Activated T-helper 17 cell treated with anti-CD3 and anti-CD28 coated beads, Interleukin-2, amount 50 U/mL, for 72 hours (primary cell): Measurements from ENCODE around the gene CCDC152. TPM values are rescaled to one million over a fixed set of nuclear protein-coding genes. Genes with fewer than 3 reads are reported as not detected.
"Not testable (repeated sequence)": the region's sequence is repeated elsewhere in the genome, so short reads cannot be mapped to it uniquely, and the experiment has no call there.

Experiments
- ATAC-seq: fragments of 150-1000 bp; cut with Tn5 transposase; replicated peaks from 2 replicates; pipeline ENCODE4 v1.10.0; 2021; ENCODE audit warnings: mild to moderate bottlenecking, moderate library complexity
- H3K27ac Mint-ChIP-seq: one replicate; pipeline ENCODE4 v1.8.0; 2022; ENCODE audit warnings: mixed read lengths
- H3K27me3 Mint-ChIP-seq: one replicate; pipeline ENCODE4 v1.8.0; 2022; ENCODE audit warnings: mixed read lengths
- H3K36me3 Mint-ChIP-seq: one replicate; pipeline ENCODE4 v1.8.0; 2022; ENCODE audit warnings: low read depth, mild to moderate bottlenecking, mixed read lengths
- H3K4me1 Mint-ChIP-seq: one replicate; pipeline ENCODE4 v1.8.0; 2022; ENCODE audit warnings: mixed read lengths
- H3K4me3 Mint-ChIP-seq: one replicate; pipeline ENCODE4 v1.8.0; 2022; ENCODE audit warnings: mild to moderate bottlenecking, mixed read lengths
- H3K9me3 Mint-ChIP-seq: one replicate; pipeline ENCODE4 v1.8.0; 2022; ENCODE audit warnings: mixed read lengths
- total RNA-seq, 2 donors: library from RNA; stranded (reverse); gene quantifications; one replicate each; pipeline ENCODE4 v1.2.3, GENCODE V29; 2022

Gene CCDC152
- total RNA-seq, 2 donors from 2014 or later: 0.79 to 2.7 TPM

DNA sequence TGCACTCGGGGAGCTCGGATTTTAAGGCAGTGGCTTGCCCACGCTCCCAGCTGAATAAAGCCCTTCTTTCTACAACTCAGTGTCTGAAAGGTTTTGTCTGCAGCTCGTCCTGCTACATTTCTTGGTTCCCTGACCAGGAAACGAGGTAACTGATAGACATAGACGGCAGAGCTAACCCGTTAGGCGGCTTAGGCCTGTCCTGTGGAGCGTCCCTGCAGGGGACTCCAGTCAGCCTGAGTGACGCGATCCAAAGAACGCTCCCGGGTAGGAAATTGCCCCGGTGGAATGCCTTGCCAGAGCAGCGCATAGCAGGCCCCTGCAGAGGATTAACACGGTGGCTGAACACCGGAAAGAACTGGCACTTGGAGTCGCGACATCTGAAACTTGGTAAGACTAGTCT, 56.9 kb downstream of the CCDC152 start:
- no peaks in the 10 kb centered on the region for H3K36me3 Mint-ChIP-seq
- H3K27ac Mint-ChIP-seq: no peak overlapping the region
- H3K4me1 Mint-ChIP-seq: no peaks in the 10 kb centered on the region
- H3K27me3 Mint-ChIP-seq: no peaks in the 10 kb centered on the region
- no peak overlapping the region for H3K4me3 Mint-ChIP-seq
- no peak for ATAC-seq
- H3K9me3 Mint-ChIP-seq: no peaks in the 10 kb centered on the region

DNA sequence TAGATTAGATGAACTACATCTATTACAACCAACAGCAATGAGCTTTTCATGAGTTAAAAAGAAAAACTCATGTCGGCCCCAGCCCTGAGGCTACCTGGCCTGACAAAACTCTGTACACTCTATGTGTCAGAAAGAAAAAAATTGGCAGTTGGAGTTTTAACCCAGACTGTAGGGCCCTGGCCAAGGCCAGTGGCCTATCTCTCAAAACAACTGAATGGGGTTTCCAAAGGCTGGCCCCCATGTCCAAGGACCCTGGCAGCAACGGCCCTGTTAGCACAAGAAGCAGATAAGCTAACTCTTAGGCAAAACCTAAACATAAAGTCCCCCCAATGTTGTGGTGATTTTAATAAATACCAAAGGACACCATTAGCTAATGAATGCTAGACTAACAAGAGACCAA, 59.9 kb downstream of the CCDC152 start:
- not testable (repeated sequence) for H3K36me3 Mint-ChIP-seq, H3K9me3 Mint-ChIP-seq, H3K4me3 Mint-ChIP-seq

DNA sequence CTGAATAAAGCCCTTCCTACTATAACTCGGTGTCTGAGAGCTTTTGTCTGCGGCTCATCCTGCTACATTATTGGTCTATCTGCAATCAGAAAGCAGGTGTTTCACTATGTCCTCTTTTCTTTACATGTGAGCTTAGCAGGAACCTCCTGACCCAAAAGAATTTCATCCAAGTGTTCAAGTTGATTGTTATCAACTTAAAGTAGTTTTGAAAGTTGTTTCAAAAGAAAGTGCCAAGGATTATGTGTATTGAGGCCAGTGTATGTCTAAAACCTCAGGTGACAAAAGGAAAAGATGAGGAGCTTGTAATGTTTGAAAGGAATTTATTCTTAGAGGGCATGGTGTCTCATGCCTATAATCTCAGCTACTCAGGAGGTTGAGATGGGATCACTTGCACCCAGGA, 63.1 kb downstream of the CCDC152 start:
- Mint-ChIP-seq H3K9me3 (no peaks in the 10 kb centered on the region), H3K4me1 (no peaks in the 10 kb centered on the region), H3K36me3 (no peaks in the 10 kb centered on the region), H3K27ac (no peak overlapping the region), H3K4me3 (no peak overlapping the region), H3K27me3 (no peaks in the 10 kb centered on the region)
- ATAC-seq: no peak

More for the DNA sequence above, 59.9 kb downstream of the CCDC152 start:
- not testable (repeated sequence) for ATAC-seq, H3K4me1 Mint-ChIP-seq, H3K27ac Mint-ChIP-seq, H3K27me3 Mint-ChIP-seq

DNA sequence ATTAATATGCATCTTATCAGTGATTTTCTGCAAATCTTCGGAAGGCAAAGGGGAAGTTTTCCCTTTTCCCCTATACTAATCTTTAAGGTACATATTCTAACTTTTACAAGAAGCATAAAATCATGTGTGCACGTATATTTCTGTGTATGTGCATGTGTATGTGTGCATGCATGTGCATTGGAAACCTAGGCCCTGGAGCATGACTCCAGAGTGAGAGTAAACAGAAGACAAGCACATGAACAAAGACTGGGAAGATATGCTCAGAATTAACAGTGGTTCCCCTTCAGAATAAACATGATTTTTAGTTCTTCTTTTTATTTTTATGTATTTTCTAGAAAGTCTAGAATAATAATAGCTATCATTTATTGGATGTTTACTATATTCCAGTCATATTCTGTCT, 65.9 kb downstream of the CCDC152 start:
- H3K4me1 Mint-ChIP-seq: no peaks in the 10 kb centered on the region
- no peaks in the 10 kb centered on the region for H3K9me3 Mint-ChIP-seq
- H3K27me3 Mint-ChIP-seq: no peaks in the 10 kb centered on the region
- no peak for ATAC-seq
- H3K36me3 Mint-ChIP-seq: no peaks in the 10 kb centered on the region
- no peak overlapping the region for H3K27ac Mint-ChIP-seq
- H3K4me3 Mint-ChIP-seq: no peak overlapping the region

DNA sequence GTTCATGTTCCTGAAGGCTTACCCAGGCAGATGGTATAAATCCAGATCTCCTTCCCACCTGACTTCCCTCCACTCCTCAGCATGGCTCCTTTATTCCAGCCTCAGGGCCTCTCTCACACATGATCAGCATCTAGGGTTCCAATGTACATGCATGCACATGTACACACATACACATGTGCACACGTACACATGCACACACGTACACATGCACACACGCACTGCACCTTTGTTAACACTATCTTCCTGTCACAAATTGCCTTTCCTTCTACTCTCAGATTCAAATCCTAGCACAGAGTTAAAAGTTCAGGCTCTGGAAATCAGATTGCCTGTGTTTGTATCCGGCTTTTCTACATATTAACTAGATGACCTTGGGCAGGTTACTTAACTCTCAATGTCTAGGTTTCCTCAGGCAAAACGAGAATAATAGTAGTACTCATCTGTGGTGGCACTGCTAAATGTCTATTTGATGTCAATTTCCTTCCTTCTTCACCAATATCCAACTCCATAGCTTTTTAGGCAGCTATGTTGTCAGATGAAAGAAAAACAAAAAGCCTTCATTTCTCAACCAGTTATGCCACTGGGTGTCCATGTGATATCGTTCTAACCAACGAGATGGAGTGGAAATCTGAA, 67.8 kb downstream of the CCDC152 start:
- Mint-ChIP-seq H3K36me3 (no peaks in the 10 kb centered on the region), H3K27me3 (no peaks in the 10 kb centered on the region), H3K4me1 (no peaks in the 10 kb centered on the region), H3K27ac (no peak overlapping the region), H3K4me3 (no peak overlapping the region), H3K9me3 (no peaks in the 10 kb centered on the region)
- no peak for ATAC-seq

DNA sequence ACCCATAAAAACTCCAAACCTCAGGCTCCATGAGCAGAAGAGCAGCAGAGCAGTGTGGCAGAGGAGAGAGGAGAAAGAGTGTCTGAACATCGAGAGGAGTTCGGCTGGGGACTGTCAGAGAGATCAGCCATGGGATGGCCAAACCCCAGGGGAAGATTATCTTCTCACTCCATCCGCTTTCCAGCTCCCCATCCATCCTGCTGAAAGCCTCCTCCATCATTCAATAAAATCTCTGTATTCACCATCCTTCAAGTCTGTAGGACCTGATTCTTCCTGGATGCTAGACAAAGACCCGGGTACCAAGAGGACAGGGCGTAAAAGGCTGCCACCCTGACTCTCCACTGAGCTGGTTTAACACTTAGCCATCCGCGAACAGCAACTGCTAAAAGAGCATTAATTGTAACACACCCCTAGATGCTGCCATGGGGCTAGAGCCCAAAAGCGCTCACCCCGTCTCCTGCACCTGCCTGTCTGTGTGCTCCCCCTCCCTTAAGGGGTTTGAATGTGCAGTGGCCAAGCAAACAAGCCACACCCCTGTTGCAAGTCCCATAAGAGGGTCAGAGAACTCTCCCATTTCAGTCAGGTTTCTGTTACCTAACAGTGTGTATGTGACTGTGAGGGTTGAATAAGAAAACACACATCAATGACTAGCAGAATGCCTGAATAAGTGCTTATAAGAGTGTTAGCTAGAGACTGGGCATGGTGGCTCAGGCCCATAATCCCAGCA, 69.0 kb downstream of the CCDC152 start:
- Mint-ChIP-seq H3K4me1 (no peaks in the 10 kb centered on the region), H3K4me3 (no peak overlapping the region)

DNA sequence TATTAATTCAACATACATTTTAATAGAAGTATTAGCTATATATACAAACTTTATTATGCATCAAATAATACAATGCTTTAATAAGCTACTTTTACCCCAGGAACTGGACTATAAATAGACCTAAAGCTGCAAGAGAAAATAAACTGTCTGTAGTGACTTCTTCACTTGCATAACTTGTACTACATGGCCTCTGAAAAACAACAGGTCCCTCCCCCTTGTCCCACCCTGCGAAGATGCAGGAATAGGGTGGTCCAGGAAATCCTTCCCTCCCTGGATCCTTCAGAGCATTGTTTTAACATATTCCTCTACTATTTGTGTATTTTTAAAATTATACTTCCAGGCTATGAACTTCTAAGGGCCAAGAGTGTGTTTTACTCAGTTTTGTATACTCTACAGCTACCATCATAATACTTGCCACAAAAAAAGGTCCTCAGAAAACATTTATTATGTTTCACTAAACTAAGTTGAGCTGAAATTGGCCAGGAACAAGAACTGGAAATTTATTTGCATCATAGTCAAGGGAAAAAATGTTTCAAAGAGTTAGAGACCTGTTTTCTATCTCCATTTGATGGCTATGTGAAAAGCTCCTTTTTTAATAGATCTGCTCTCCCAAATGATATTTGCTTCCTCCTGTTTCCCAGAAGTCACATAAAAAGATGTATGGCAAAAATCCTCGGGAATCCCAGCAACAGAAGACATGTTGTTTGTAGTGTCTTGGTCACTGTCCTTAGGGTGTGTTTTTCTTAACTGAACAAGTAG, 70.3 kb downstream of the CCDC152 start:
- H3K27me3 Mint-ChIP-seq: peaks cover 14% of the 10 kb centered on the region
- H3K36me3 Mint-ChIP-seq: no peaks in the 10 kb centered on the region
- no peak overlapping the region for H3K27ac Mint-ChIP-seq
- no peaks in the 10 kb centered on the region for H3K9me3 Mint-ChIP-seq
- H3K4me3 Mint-ChIP-seq: no peak overlapping the region
- H3K4me1 Mint-ChIP-seq: no peaks in the 10 kb centered on the region
- ATAC-seq: no peak

More for the DNA sequence above, 69.0 kb downstream of the CCDC152 start:
- no peak overlapping the region for H3K27ac Mint-ChIP-seq
- no peaks in the 10 kb centered on the region for H3K9me3 Mint-ChIP-seq
- H3K36me3 Mint-ChIP-seq: no peaks in the 10 kb centered on the region
- peaks cover under 1% of the 10 kb centered on the region for H3K27me3 Mint-ChIP-seq
- ATAC-seq: no peak

DNA sequence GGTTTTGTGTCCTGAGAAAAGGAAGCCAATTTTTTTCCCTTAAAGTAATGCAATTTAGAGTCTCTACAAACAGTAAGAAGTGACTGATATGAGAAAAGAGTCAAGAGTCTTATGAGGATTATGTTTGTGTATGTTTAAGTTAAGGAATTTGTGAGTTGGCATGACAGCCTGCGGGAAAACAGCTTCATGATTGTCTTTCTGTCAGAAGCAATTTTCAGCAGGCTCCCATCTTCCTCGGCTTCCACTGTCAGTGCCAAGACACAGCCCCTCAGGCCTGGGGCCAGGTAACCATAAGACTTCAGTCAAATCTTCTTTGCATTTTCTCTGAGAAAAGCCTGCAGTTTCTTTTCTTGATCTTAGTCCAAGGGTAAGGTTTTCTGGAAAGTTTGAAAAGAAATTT, 72.1 kb downstream of the CCDC152 start:
- H3K4me3 Mint-ChIP-seq: no peak overlapping the region
- no peak for ATAC-seq
- no peaks in the 10 kb centered on the region for H3K4me1 Mint-ChIP-seq
- no peak overlapping the region for H3K27ac Mint-ChIP-seq
- peaks cover 14% of the 10 kb centered on the region for H3K27me3 Mint-ChIP-seq
- H3K9me3 Mint-ChIP-seq: no peaks in the 10 kb centered on the region
- H3K36me3 Mint-ChIP-seq: no peaks in the 10 kb centered on the region

DNA sequence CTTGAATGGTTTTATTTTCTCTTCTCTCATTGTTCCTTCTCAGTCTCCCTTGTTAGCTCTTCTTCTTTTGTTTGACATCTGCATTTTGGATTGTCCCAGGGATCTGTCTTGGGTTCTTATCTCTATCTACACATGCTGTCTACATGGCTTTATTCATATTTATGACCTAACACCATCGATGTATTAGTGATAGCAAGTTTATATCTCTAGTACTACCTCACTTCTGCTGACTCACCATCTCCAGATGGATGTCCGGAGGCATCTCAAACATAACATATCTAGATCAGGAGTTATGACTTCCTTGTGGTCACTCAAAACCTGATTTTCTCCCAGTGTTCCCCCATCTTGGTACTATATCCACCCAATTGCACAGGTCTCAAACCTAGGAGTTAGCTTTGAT, 74.3 kb downstream of the CCDC152 start:
- no peaks in the 10 kb centered on the region for H3K4me1 Mint-ChIP-seq
- H3K27ac Mint-ChIP-seq: no peak overlapping the region
- H3K36me3 Mint-ChIP-seq: no peaks in the 10 kb centered on the region
- no peak overlapping the region for H3K4me3 Mint-ChIP-seq
- H3K27me3 Mint-ChIP-seq: peaks cover 14% of the 10 kb centered on the region
- no peak for ATAC-seq
- no peaks in the 10 kb centered on the region for H3K9me3 Mint-ChIP-seq

DNA sequence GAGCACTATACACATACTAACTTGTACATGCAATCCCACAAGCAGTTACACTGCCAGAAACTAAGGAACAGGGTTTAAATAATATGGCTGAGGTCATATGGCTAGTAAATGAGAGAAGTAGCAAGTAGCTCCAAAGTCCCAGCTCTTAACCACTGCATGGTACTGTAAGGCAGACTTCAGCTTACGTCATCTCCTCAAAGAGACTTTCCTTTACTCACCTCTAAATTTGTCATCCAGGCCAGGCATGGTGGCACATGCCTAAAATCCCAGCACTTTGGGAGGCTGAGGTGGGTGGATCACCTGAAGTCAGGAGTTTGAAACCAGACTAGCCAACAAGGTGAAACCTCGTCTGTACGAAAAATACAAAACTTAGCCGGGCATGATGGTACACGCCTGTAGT, 75.4 kb downstream of the CCDC152 start:
- H3K4me3 Mint-ChIP-seq: no peak overlapping the region

DNA sequence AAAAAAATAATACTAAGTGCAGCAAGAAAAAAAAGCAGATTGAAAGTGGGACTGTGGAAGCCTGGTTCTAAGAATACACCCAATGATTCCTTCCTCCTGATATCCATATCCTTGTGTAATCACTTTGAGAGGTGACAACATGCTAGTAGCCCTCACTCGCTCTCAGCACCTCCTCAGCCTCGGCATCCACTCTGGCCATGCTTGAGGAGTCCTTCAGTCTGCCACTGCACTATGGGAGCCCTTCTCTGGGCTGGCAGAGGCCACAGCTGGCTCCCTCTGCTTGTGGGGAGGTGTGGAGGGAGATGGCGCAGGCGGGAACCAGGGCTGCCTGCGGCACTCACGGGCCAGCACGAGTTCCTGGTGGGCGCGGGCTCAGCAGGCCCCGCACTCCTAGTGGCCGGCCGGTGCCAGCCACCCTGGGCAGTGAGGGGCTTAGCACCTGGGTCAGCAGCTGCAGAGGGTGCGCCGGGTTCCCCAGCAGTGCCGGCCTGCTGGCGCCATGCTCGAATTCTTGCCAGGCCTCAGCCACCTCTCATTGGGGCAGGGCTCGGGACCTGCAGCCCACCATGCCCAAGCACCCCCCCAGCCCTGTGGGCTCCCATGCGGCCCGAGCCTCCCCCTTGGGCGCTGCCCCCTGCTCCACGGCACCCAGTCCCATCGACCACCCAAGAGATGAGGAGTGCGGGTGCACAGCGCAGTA, 79.6 kb downstream of the CCDC152 start:
- Mint-ChIP-seq H3K4me3 (no peak overlapping the region), H3K27ac (no peak overlapping the region), H3K9me3 (no peaks in the 10 kb centered on the region), H3K36me3 (no peaks in the 10 kb centered on the region), H3K27me3 (peaks cover 7% of the 10 kb centered on the region), H3K4me1 (no peaks in the 10 kb centered on the region)
- ATAC-seq: no peak

More for the DNA sequence above, 75.4 kb downstream of the CCDC152 start:
- Mint-ChIP-seq H3K27me3 (peaks cover 14% of the 10 kb centered on the region), H3K9me3 (no peaks in the 10 kb centered on the region), H3K36me3 (no peaks in the 10 kb centered on the region), H3K4me1 (no peaks in the 10 kb centered on the region), H3K27ac (no peak overlapping the region)
- ATAC-seq: no peak

DNA sequence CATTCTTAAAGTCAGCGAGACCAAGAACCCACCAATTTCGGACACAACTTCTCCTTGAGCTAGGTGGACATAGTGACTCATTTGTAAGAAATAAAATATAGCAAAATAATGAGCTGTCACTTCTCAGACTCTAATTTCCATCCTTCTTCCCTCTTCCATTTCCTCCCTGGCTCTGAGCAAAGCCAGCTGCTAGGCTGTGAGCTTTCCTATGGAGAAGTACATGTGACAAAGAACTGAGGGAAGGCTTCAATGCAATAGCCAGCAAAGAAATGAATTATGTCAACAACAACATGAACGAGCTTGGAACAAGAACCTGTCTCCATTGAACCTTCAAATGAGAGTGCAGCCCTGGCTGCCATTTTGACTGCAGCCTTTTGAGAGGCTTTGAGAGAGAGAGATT, 81.0 kb downstream of the CCDC152 start:
- Mint-ChIP-seq H3K27me3 (no peaks in the 10 kb centered on the region), H3K9me3 (no peaks in the 10 kb centered on the region), H3K4me3 (no peak overlapping the region), H3K36me3 (no peaks in the 10 kb centered on the region), H3K4me1 (no peaks in the 10 kb centered on the region), H3K27ac (no peak overlapping the region)
- ATAC-seq: no peak

DNA sequence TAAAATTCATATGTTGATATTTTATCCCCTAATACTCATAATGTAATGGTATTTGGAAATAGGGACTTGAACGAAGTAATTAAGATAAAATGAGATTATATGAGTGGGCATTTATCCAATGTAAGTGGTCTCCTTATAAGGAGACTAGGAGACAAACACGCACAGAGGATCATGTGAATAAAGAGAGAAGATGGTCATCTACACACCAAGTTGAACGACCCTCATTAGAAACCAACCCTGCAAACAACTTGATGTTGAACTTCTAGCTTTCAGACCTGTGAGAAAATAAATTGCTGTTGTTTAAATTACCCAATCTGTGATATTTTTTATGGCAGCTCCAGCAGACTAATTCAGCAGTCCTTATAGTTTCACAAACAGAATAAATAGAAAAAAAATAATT, 82.6 kb downstream of the CCDC152 start:
- Mint-ChIP-seq H3K27me3 (no peaks in the 10 kb centered on the region), H3K36me3 (no peaks in the 10 kb centered on the region), H3K4me1 (no peaks in the 10 kb centered on the region), H3K27ac (no peak overlapping the region), H3K9me3 (no peaks in the 10 kb centered on the region), H3K4me3 (no peak overlapping the region)
- no peak for ATAC-seq

DNA sequence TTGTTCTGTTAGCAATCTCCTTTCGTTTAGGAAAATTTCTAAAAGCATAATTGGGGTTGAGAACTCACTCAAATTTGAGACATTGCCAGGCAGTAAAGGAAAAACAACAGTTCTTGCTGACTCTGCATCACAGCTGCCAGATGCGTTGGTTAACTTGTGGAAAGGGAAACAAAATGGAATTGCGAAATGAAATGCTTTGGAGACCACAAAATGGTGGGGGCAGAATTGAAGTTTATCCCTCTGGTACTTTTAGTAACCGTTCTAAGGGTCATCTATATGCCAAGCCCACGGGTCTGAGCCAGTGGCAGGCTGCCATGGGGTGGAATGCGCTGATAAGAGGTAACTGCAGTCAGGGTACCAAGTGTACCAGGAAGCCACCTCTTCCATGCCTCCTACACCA, 83.7 kb downstream of the CCDC152 start:
- Mint-ChIP-seq H3K4me1 (no peaks in the 10 kb centered on the region), H3K27ac (no peak overlapping the region), H3K4me3 (no peak overlapping the region), H3K27me3 (no peaks in the 10 kb centered on the region), H3K9me3 (no peaks in the 10 kb centered on the region), H3K36me3 (no peaks in the 10 kb centered on the region)
- ATAC-seq: no peak
